ENCODE measurements around the gene GPR155. TPM values are rescaled to one million over a fixed set of nuclear protein-coding genes. Genes with fewer than 3 reads are reported as not detected.
A peak's percentile ranks its signal among the peaks of the same experiment; 100 is the strongest.

Gene GPR155
- total and polyA plus RNA-seq, 2 of the 4 experiments (the other 2 are of a cell fraction): 2.3 to 3.4 TPM

- ChIA-PET POLR2A (ENCODE audit: unreplicated experiment) (interaction anchor here (0.5 kb wide), 1 partner anchor 15 kb away, joined by 5 read pairs; no protein-coding TSS in a partner anchor), CTCF (interaction anchor here (0.6 to 2.6 kb wide), 3 partner anchors 23 to 300 kb away, joined by 3 to 13 read pairs (median 4); no protein-coding TSS in a partner anchor)
- Histone ChIP-seq H2BK120ac (ENCODE audit: low read depth, low read length) (no peak overlapping the region), H4K8ac (ENCODE audit: low read depth in 2 of 2, low read length in 2 of 2) (peak overlapping the region in 1 of 2 experiments; percentile 8; a peak in 1 of 4 replicates), H3K9ac (ENCODE audit: low read depth, low read length) (peak overlapping the region; percentile 79), H3K27ac (ENCODE audit: insufficient read depth, low read length) (peak overlapping the region; percentile 51), H3K9me1 (ENCODE audit: insufficient read depth, low read length) (0 out of 2 replicates have a peak, but pooled peaks cover 3% of the 10 kb centered on the region), H4K20me1 (ENCODE audit: insufficient read depth, low read length) (no peaks in the 10 kb centered on the region), H4K5ac (ENCODE audit: low read depth, low read length) (peak overlapping the region; percentile 32; the same call in 1 of the 2 replicates), H3K4me3 (ENCODE audit: insufficient read depth, low read depth, low read length) (peak overlapping the region; percentile 99), H3K14ac (replicated peaks; ENCODE audit: low read depth, low read length) (peak overlapping the region; percentile 32; the same call in 1 of the 2 replicates), H2BK20ac (ENCODE audit: low read depth, low read length) (no peak overlapping the region), H3K79me1 (ENCODE audit: low read depth in 1 of 2, low read length in 2 of 2) (peaks cover 3 to 8% of the 10 kb centered on the region in 2 experiments; a peak in 1 of 4 replicates), H4K91ac (ENCODE audit: insufficient read depth, low read depth, low read length) (peak overlapping the region; percentile 18; the same call in 1 of the 2 replicates), H3K36me3 (ENCODE audit: control insufficient read depth, insufficient read depth, low read length) (peaks cover 2% of the 10 kb centered on the region), H2BK5ac (ENCODE audit: low read depth, low read length, poor library complexity, severe bottlenecking) (peak overlapping the region; percentile 10), H3K4me2 (ENCODE audit: low read depth, low read length) (peak overlapping the region; percentile 100), H2AK9ac (replicated peaks; ENCODE audit: low read depth, low read length, poor library complexity) (peak overlapping the region; percentile 83), H3K23ac (ENCODE audit: low read depth, low read length) (peak overlapping the region; percentile 41), H2BK15ac (ENCODE audit: low read depth, low read length) (no peak overlapping the region), H3K27me3 (ENCODE audit: control insufficient read depth, insufficient read depth, low read length) (no peaks in the 10 kb centered on the region), H3K18ac (ENCODE audit: low read depth, low read length) (peak overlapping the region; percentile 71), H3K4ac (ENCODE audit: low read depth, low read length) (no peak overlapping the region), H2AK5ac (ENCODE audit: low read depth, low read length) (no peak overlapping the region), H2AFZ (replicated peaks; ENCODE audit: low read length, poor library complexity) (peak overlapping the region; percentile 98), H3K9me3 (ENCODE audit: control insufficient read depth, insufficient read depth, low read length) (no peaks in the 10 kb centered on the region), H3K4me1 (ENCODE audit: control insufficient read depth, insufficient read depth, low read length) (peaks cover 3% of the 10 kb centered on the region; the same call in 1 of the 2 replicates), H3K56ac (ENCODE audit: extremely low read depth, insufficient read depth, low read length) (peak overlapping the region; percentile 32; the same call in 1 of the 2 replicates)
- peak; percentile 76 for DNase-seq
- no TSS peak for BruUV-seq (replicated peaks)
- intact Hi-C loops (cut with micrococcal nuclease): no loop called here
- 0% methylated on average over 1 of the region's 23 CpGs; no CpG with 5 or more reads in 1 of the 2 experiments for WGBS, 2 experiments (ENCODE audit: extremely low coverage in 2 of 2, insufficient read length in 1 of 2)
- dilution Hi-C loops (cut with HindIII; ENCODE audit: low sequenced_read_pairs, unreplicated experiment): no loop called here
- in situ Hi-C loops (cut with MboI; ENCODE audit: low sequenced_read_pairs): no loop called here
- peak; percentile 15 for ATAC-seq (ENCODE audit: low read depth)
- no peak for TF ChIP-seq RFX5 (IDR thresholded peaks at IDR 0.05; ENCODE audit: low read depth, low read length)
- no peak for TF ChIP-seq MXI1 (IDR thresholded peaks at IDR 0.05; ENCODE audit: borderline replicate concordance, low read depth, low read length)
- no peak for TF ChIP-seq MAZ (IDR thresholded peaks at IDR 0.05; ENCODE audit: borderline replicate concordance, low read depth, low read length)
- no peak for TF ChIP-seq MAFK (IDR thresholded peaks at IDR 0.05; ENCODE audit: low read depth, low read length)
- TF ChIP-seq CEBPB (IDR thresholded peaks at IDR 0.05; ENCODE audit: low read depth, low read length): no peak
- TF ChIP-seq USF2 (IDR thresholded peaks at IDR 0.05; ENCODE audit: low read depth, low read length): no peak
- TF ChIP-seq CTCF (conservative IDR thresholded peaks at IDR 0.05; ENCODE audit: low read depth, low read length): no peak
- no peak for TF ChIP-seq RCOR1 (IDR thresholded peaks at IDR 0.05; ENCODE audit: insufficient replicate concordance, low read length)
- TF ChIP-seq ELK1 (IDR thresholded peaks at IDR 0.05; ENCODE audit: borderline replicate concordance, low read depth, low read length): no peak
- no peak for TF ChIP-seq CHD1 (IDR thresholded peaks at IDR 0.05; ENCODE audit: low read depth, low read length)
- TF ChIP-seq POLR2A (IDR thresholded peaks at IDR 0.05; ENCODE audit: low read depth, low read length): no peak
- TF ChIP-seq NFE2L2 (IDR thresholded peaks at IDR 0.05; ENCODE audit: low read depth, low read length): no peak
- TF ChIP-seq BHLHE40 (IDR thresholded peaks at IDR 0.05; ENCODE audit: low read depth, low read length): no peak
- no peak for TF ChIP-seq FOS (IDR thresholded peaks at IDR 0.05; ENCODE audit: low read depth, low read length)
Observed at GRCh38 chr2:174485788-174486562, 854 bp downstream of the GPR155 start.

Measured in IMR-90 (cell line).